Naive B cell (primary cell): ENCODE data around the gene RNF2. TPM values are rescaled to one million over a fixed set of nuclear protein-coding genes. Genes with fewer than 3 reads are reported as not detected.

Experiments used
- ATAC-seq, 2 donors: fragments of 150-1000 bp; cut with Tn5 transposase; 2 replicates each; pipeline ENCODE4 v1.10.0; 2021; ENCODE audit warnings: low read depth in 2 of 2, mild to moderate bottlenecking in 2 of 2, moderate library complexity in 2 of 2
- DNase-seq: peaks from one replicate; pipeline ENCODE4 v3.0.0; 2022
- H3K27ac Mint-ChIP-seq, 6 donors: one replicate each; pipeline ENCODE4 v1.8.0; 2020 to 2022; ENCODE audit warnings: mild to moderate bottlenecking in 6 of 6, mixed read lengths in 6 of 6, moderate library complexity in 5 of 6, inconsistent platforms in 2 of 6
- H3K27me3 Mint-ChIP-seq, 3 donors: one replicate each; pipeline ENCODE4 v1.8.0; 2021 to 2022; ENCODE audit warnings: mixed read lengths in 3 of 3, mild to moderate bottlenecking in 1 of 3
- H3K36me3 Mint-ChIP-seq, 2 donors: one replicate each; pipeline ENCODE4 v1.8.0; 2020 to 2022; ENCODE audit warnings: mixed read lengths in 2 of 2, inconsistent platforms in 1 of 2, mild to moderate bottlenecking in 1 of 2
- H3K4me1 Mint-ChIP-seq, 3 donors: one replicate each; pipeline ENCODE4 v1.8.0; 2020 to 2022; ENCODE audit warnings: mixed read lengths in 3 of 3, inconsistent platforms in 1 of 3, mild to moderate bottlenecking in 1 of 3, moderate library complexity in 1 of 3
- H3K4me3 Mint-ChIP-seq, 8 donors: one replicate each; pipeline ENCODE4 v1.8.0; 2020 to 2022; ENCODE audit warnings: mild to moderate bottlenecking in 8 of 8, mixed read lengths in 8 of 8, moderate library complexity in 8 of 8, inconsistent platforms in 2 of 8
- H3K9me3 Mint-ChIP-seq, 7 donors: one replicate each; pipeline ENCODE4 v1.8.0; 2020 to 2022; ENCODE audit warnings: mixed read lengths in 7 of 7, mild to moderate bottlenecking in 5 of 7, inconsistent platforms in 2 of 7, moderate library complexity in 1 of 7
- polyA plus RNA-seq, 6 donors: library from polyadenylated mRNA; unstranded; fragments of 300-500 nt; fragmentation: Illumina TruSeq; gene quantifications; one replicate each; pipeline ENCODE4 v1.2.3, GENCODE V29; 2021; ENCODE audit warnings: low read depth in 6 of 6

Gene RNF2
- polyA plus RNA-seq, 6 donors from 2014 or later: 9.5 to 42.4 (median 27.0) TPM

- no peaks in the 10 kb centered on the region for H3K27me3 Mint-ChIP-seq
- peaks cover 35 to 57% (median 43%) of the 10 kb centered on the region in 3 donors for H3K4me1 Mint-ChIP-seq
- H3K9me3 Mint-ChIP-seq: no peaks in the 10 kb centered on the region
- DNase-seq (no peak), ATAC-seq (no peak)
- peaks cover 0 to under 1% of the 10 kb centered on the region in 2 donors for H3K36me3 Mint-ChIP-seq
- peak overlapping the region in 1 of 6 donors; percentile 20 for H3K27ac Mint-ChIP-seq
- no peak overlapping the region for H3K4me3 Mint-ChIP-seq
Measured at GRCh38 chr1:185080422-185080821, 35.1 kb downstream of the RNF2 start.

- DNase-seq (no peak), ATAC-seq (no peak)
- Mint-ChIP-seq H3K4me3 (no peak overlapping the region), H3K27me3 (no peaks in the 10 kb centered on the region), H3K27ac (peak overlapping the region in 1 of 6 donors; percentile 69), H3K4me1 (peaks cover 21 to 49% (median 31%) of the 10 kb centered on the region in 3 donors), H3K36me3 (peaks cover 9 to 11% of the 10 kb centered on the region in 2 donors), H3K9me3 (no peaks in the 10 kb centered on the region)
Measured at GRCh38 chr1:185083818-185084217, 38.5 kb downstream of the RNF2 start.

GRCh38 chr1:185087101-185087500, 41.7 kb downstream of the RNF2 start:
- Mint-ChIP-seq H3K27me3 (no peaks in the 10 kb centered on the region), H3K9me3 (no peaks in the 10 kb centered on the region), H3K4me3 (no peak overlapping the region), H3K27ac (no peak overlapping the region), H3K4me1 (peaks cover 18 to 31% (median 20%) of the 10 kb centered on the region in 3 donors), H3K36me3 (peaks cover 16 to 21% of the 10 kb centered on the region in 2 donors)
- no peak for ATAC-seq
- no peak for DNase-seq

- H3K27ac Mint-ChIP-seq: no peak overlapping the region
- no peak overlapping the region for H3K4me3 Mint-ChIP-seq
- H3K27me3 Mint-ChIP-seq: no peaks in the 10 kb centered on the region
- no peak for ATAC-seq
- no peaks in the 10 kb centered on the region for H3K9me3 Mint-ChIP-seq
- no peak for DNase-seq
- H3K36me3 Mint-ChIP-seq: peaks cover 17 to 21% of the 10 kb centered on the region in 2 donors
- H3K4me1 Mint-ChIP-seq: peaks cover 18 to 31% (median 20%) of the 10 kb centered on the region in 3 donors
Measured at GRCh38 chr1:185087746-185088145, 42.4 kb downstream of the RNF2 start.

GRCh38 chr1:185091480-185091879, 46.1 kb downstream of the RNF2 start:
- no peak overlapping the region for H3K4me3 Mint-ChIP-seq
- no peaks in the 10 kb centered on the region for H3K9me3 Mint-ChIP-seq
- H3K36me3 Mint-ChIP-seq: peaks cover 29 to 34% of the 10 kb centered on the region in 2 donors
- DNase-seq (no peak), ATAC-seq (no peak)
- H3K4me1 Mint-ChIP-seq: peaks cover 0 to under 1% (median under 1%) of the 10 kb centered on the region in 3 donors
- H3K27me3 Mint-ChIP-seq: no peaks in the 10 kb centered on the region
- no peak overlapping the region for H3K27ac Mint-ChIP-seq

- no peak overlapping the region for H3K27ac Mint-ChIP-seq
- ATAC-seq: no peak
- no peak overlapping the region for H3K4me3 Mint-ChIP-seq
Measured at GRCh38 chr1:185094761-185095160, 49.4 kb downstream of the RNF2 start.

GRCh38 chr1:185096531-185096930, 51.2 kb downstream of the RNF2 start:
- Mint-ChIP-seq H3K4me3 (no peak overlapping the region), H3K36me3 (peaks cover 20 to 51% of the 10 kb centered on the region in 2 donors), H3K9me3 (no peaks in the 10 kb centered on the region), H3K4me1 (no peaks in the 10 kb centered on the region), H3K27ac (peak overlapping the region in 2 of 6 donors; percentile 4 to 52), H3K27me3 (no peaks in the 10 kb centered on the region)
- DNase-seq (no peak), ATAC-seq (no peak)

More at GRCh38 chr1:185094761-185095160, 49.4 kb downstream of the RNF2 start:
- DNase-seq: no peak
- no peaks in the 10 kb centered on the region for H3K9me3 Mint-ChIP-seq
- H3K4me1 Mint-ChIP-seq: no peaks in the 10 kb centered on the region
- H3K27me3 Mint-ChIP-seq: no peaks in the 10 kb centered on the region
- H3K36me3 Mint-ChIP-seq: peaks cover 21 to 40% of the 10 kb centered on the region in 2 donors

- Mint-ChIP-seq H3K4me3 (no peak overlapping the region), H3K36me3 (peaks cover 11 to 48% of the 10 kb centered on the region in 2 donors), H3K9me3 (peaks cover under 1 to 28% (median 21%) of the 10 kb centered on the region in 7 donors), H3K4me1 (no peaks in the 10 kb centered on the region), H3K27me3 (no peaks in the 10 kb centered on the region), H3K27ac (no peak overlapping the region)
- no peak for DNase-seq
- ATAC-seq: no peak
Measured at GRCh38 chr1:185104083-185104482, 58.7 kb downstream of the RNF2 start.

- Mint-ChIP-seq H3K9me3 (peaks cover 7 to 38% (median 26%) of the 10 kb centered on the region in 7 donors), H3K4me3 (no peak overlapping the region), H3K36me3 (peaks cover 13 to 44% of the 10 kb centered on the region in 2 donors), H3K4me1 (no peaks in the 10 kb centered on the region), H3K27me3 (no peaks in the 10 kb centered on the region), H3K27ac (no peak overlapping the region)
- ATAC-seq: no peak
- DNase-seq: no peak
Measured at GRCh38 chr1:185105121-185105520, 59.8 kb downstream of the RNF2 start.

GRCh38 chr1:185108321-185108720, 63.0 kb downstream of the RNF2 start:
- Mint-ChIP-seq H3K36me3 (peaks cover 19% of the 10 kb centered on the region in 2 donors), H3K27me3 (no peaks in the 10 kb centered on the region), H3K9me3 (peaks cover 10 to 50% (median 27%) of the 10 kb centered on the region in 7 donors), H3K4me1 (no peaks in the 10 kb centered on the region), H3K4me3 (no peak overlapping the region), H3K27ac (no peak overlapping the region)
- ATAC-seq (no peak), DNase-seq (no peak)

- H3K9me3 Mint-ChIP-seq: peaks cover 10 to 50% (median 27%) of the 10 kb centered on the region in 7 donors
- no peak for DNase-seq
- H3K27ac Mint-ChIP-seq: no peak overlapping the region
- no peak overlapping the region for H3K4me3 Mint-ChIP-seq
- peaks cover 10 to 19% of the 10 kb centered on the region in 2 donors for H3K36me3 Mint-ChIP-seq
- H3K27me3 Mint-ChIP-seq: no peaks in the 10 kb centered on the region
- no peaks in the 10 kb centered on the region for H3K4me1 Mint-ChIP-seq
- no peak for ATAC-seq
Measured at GRCh38 chr1:185110145-185110544, 64.8 kb downstream of the RNF2 start.

GRCh38 chr1:185111873-185112272, 66.5 kb downstream of the RNF2 start:
- H3K36me3 Mint-ChIP-seq: peaks cover 9 to 13% of the 10 kb centered on the region in 2 donors
- ATAC-seq (no peak), DNase-seq (no peak)
- H3K4me1 Mint-ChIP-seq: no peaks in the 10 kb centered on the region
- H3K4me3 Mint-ChIP-seq: no peak overlapping the region
- H3K27ac Mint-ChIP-seq: peak overlapping the region in 1 of 6 donors; percentile 69
- H3K27me3 Mint-ChIP-seq: no peaks in the 10 kb centered on the region
- H3K9me3 Mint-ChIP-seq: peaks cover 10 to 42% (median 24%) of the 10 kb centered on the region in 7 donors

GRCh38 chr1:185112356-185112755, 67.0 kb downstream of the RNF2 start:
- peak overlapping the region in 1 of 6 donors; percentile 69 for H3K27ac Mint-ChIP-seq
- H3K36me3 Mint-ChIP-seq: peaks cover 9 to 18% of the 10 kb centered on the region in 2 donors
- ATAC-seq (no peak), DNase-seq (no peak)
- no peak overlapping the region for H3K4me3 Mint-ChIP-seq
- H3K4me1 Mint-ChIP-seq: no peaks in the 10 kb centered on the region
- H3K9me3 Mint-ChIP-seq: peaks cover 10 to 37% (median 22%) of the 10 kb centered on the region in 7 donors
- H3K27me3 Mint-ChIP-seq: no peaks in the 10 kb centered on the region

- H3K9me3 Mint-ChIP-seq: peaks cover 0 to 11% (median 5%) of the 10 kb centered on the region in 7 donors
- no peaks in the 10 kb centered on the region for H3K4me1 Mint-ChIP-seq
- H3K36me3 Mint-ChIP-seq: peaks cover 29 to 30% of the 10 kb centered on the region in 2 donors
- H3K27me3 Mint-ChIP-seq: no peaks in the 10 kb centered on the region
- H3K4me3 Mint-ChIP-seq: no peak overlapping the region
- no peak for DNase-seq
- H3K27ac Mint-ChIP-seq: peak overlapping the region in 1 of 6 donors; percentile 85
- no peak for ATAC-seq
Measured at GRCh38 chr1:185129708-185130107, 84.3 kb downstream of the RNF2 start.
